GM18861 (cell line): ENCODE measurements around the gene MATR3.
"Not testable (repeated sequence)": the region's sequence is repeated elsewhere in the genome, so short reads cannot be mapped to it uniquely, and the experiment has no call there.

Experiments used
- ATAC-seq: cut with Tn5 transposase; IDR thresholded peaks from one replicate; pipeline ENCODE4 v1.9.1; 2021; ENCODE audit not compliant: unreplicated experiment

The MATR3 gene, protein sequence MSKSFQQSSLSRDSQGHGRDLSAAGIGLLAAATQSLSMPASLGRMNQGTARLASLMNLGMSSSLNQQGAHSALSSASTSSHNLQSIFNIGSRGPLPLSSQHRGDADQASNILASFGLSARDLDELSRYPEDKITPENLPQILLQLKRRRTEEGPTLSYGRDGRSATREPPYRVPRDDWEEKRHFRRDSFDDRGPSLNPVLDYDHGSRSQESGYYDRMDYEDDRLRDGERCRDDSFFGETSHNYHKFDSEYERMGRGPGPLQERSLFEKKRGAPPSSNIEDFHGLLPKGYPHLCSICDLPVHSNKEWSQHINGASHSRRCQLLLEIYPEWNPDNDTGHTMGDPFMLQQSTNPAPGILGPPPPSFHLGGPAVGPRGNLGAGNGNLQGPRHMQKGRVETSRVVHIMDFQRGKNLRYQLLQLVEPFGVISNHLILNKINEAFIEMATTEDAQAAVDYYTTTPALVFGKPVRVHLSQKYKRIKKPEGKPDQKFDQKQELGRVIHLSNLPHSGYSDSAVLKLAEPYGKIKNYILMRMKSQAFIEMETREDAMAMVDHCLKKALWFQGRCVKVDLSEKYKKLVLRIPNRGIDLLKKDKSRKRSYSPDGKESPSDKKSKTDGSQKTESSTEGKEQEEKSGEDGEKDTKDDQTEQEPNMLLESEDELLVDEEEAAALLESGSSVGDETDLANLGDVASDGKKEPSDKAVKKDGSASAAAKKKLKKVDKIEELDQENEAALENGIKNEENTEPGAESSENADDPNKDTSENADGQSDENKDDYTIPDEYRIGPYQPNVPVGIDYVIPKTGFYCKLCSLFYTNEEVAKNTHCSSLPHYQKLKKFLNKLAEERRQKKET

DNA sequence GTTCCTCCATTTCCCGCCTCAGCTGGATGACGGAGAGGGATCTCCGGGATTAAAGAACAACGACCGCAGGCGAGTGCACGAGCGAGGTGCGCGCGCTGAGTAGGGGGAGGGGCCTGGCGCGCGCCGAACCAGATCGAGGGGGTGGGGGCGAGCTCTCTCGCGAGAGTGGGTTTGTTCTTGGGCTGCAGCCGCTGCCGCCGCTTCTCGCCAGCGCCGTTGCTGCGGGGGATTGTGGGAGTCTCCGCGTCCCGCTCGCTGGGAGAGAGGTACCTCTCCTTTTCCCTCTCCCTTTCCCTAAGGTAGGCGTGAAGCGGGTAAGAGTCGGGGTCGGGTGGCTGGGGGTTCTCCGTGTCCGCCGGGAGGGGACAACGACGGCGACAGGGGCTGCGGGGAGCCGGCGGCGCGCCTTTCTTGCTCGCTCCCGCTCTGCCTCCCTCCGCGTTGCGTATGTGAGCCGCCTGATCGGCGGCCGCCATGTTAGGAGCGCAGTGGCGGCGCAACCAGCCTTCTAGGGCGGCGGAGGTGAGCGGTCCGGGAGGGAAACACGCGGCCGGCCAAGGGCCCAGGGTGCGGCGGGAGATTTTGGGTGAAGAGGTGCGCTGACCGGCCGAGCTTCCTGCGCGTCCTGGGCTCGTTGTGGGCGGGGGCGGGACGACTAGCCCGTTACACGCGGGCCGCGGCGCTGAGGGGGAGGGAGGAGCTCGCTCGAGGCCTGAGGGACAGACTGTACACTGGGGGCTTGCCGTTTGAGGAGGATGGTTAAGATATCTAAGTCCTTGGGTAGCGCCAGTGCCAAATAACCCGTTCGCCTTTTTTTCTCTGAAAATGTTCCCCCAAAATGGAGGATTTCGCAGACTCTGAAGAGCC, at the start of gene MATR3:
Gene MATR3 (plus strand): TSS at position 234 of the 867 bp plus-strand sequence. CDS start 13,676 bp downstream, outside the sequence.
- ATAC-seq = peak; percentile 60

DNA sequence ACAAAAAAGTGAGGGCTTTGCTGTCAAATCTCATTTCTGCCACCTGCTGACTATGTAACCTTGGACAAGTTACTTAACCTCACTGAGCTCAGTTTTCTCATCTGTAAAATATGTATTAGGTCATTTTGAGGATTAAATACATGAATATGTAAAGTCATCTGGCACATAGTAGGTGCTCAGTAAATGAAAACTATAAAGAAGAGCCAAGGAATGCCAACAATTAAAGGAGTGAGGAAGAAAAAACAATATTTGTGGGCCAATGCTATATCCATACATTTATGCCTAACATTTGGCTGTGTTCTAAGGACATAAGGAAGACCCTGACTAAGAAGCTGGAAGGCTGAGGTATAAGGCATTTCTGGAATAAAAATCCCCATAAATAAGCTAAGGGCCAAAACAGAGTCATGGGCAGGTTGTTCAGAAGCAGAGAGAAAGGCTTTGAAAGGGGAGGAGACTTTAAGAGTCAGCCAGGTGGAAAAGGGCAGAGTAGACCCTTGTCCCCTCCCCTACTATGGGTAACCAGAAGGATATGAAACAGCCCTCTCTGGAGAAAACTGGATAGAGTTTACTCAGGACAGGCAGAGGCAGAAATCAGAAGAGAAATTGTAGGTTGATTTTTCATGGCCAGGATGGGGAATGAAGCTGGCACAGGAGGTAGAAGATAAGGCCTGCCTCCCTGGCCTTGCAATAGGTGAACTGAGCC, 47.8 kb upstream of the MATR3 start:
- no peak for ATAC-seq

DNA sequence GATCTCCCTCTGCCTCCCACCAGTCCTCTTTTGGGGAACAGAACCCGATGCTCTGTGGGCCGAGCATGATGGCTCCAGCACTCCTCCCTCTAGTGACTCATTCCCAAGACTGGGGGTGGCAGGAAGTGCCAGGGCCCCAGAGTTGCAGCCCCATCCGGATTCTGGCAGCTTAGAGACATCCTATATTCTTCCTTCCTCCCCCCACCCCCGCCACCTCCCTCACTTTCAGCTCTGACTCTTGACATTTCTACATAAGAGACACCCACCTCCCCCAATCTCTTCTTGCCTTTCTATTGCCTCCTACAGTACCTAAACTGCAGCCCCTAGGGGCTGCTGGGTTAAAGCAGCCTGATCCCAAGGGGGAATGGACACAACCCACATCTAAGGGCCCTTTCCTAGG, 47.1 kb upstream of the MATR3 start:
- no peak for ATAC-seq

GRCh38 chr5:139248826-139249453, 44.6 kb upstream of the MATR3 start:
- no peak for ATAC-seq

DNA sequence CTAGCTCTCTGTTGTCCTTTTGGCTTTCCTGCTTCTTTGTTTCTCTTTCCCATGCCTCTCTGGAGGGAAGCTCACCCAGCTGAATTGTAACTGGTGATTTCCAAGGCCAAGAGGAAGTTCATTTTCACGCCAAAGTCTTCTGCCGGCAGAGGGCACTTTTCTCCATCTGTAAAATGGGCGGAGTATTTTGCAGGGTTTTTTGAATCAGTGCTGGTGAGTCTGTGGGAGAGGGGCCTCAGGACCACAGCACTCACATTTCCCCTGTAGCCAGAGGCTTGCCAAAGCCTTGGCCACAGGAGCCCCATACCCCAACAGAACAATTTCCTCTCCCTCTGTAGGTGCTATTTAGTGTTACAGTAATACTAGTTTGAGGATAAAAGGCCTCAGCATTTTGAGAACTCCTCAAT, 42.3 kb upstream of the MATR3 start:
- no peak for ATAC-seq

GRCh38 chr5:139251695-139252288, 41.7 kb upstream of the MATR3 start:
- ATAC-seq = no peak

DNA sequence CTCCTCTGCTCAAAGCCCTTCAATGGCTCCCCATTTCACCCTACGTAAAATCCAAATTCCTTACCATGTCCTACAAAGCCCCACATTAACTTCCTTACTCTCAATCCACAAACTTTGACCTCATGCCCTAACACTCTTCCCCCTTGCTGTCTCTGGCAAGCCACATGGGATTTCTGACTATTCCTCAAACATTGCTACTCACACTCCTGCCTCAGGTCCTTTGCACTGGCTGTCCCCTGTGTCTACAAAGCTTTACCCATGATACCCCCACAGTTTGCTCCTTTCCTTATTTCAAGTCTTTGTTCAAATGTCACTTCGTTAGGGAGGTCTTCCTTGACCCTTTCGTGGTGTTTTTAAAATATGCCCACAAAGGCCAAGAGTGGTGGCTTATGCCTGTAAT, 40.4 kb upstream of the MATR3 start:
- ATAC-seq = no peak

DNA sequence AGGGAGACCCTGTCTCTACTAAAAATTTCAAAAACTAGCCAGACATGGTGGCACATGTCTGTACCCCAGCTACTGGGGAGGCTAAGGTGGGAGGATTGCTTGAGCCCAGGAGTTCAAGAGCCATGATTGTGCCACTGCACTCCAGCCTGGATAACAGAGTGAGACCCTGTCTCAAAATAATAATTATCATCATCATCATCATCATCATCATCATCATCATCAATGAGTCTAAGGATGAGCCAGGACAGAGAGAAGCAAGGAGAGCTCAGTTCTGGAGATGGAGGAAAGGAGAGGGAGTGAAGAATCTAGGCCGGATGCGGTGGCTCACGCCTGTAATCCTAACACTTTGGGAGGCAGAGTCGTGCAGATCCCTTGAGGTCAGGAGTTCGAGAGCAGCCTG, 36.7 kb upstream of the MATR3 start:
- ATAC-seq = no peak

- no peak for ATAC-seq
Measured at GRCh38 chr5:139262059-139262741, 31.3 kb upstream of the MATR3 start.

GRCh38 chr5:139262742-139263445, 30.6 kb upstream of the MATR3 start:
- peak; percentile 76 for ATAC-seq

- no peak for ATAC-seq
Measured at GRCh38 chr5:139263536-139263935, 30.0 kb upstream of the MATR3 start.

DNA sequence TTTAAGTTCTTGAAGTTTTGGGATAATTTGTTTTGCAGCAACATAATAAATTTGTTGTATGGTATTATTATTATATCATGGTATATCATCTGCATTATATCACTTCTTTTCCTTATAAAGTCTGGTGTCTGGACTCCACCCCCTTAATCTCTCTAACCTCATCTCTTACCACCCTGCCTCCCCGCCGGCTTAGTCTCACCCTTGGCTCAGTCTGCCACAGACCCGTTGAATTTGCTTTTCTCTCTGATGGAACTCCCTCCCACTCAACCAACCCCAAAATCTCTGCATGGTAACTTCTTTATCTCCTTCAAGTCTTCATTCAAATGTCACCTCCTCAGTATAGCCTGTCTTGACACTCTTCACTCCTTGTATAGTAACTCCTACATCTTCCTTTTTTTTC, 29.6 kb upstream of the MATR3 start:
- no peak for ATAC-seq

GRCh38 chr5:139265001-139265400, 28.5 kb upstream of the MATR3 start:
- no peak for ATAC-seq

DNA sequence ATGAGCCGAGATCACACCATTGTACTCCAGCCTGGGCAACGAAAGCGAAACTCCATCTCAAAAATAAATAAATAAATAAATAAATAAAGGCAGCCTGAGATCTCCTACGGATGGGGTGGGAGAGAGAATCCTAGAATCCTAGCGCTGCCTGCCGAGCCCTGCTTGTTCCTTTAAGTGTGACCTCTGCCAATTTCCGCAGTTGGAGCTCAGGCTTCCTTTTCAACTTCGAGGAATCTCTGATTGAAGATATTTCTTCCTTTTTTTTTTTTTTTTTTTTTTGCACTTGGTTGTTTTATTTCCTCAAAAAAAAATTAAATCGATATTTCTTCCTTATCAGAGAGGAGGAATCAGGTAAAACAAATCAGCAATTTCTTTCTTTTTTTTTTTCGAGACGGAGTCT, 27.3 kb upstream of the MATR3 start:
- ATAC-seq = no peak

- no peak for ATAC-seq
Measured at GRCh38 chr5:139267481-139267880, 26.1 kb upstream of the MATR3 start.

DNA sequence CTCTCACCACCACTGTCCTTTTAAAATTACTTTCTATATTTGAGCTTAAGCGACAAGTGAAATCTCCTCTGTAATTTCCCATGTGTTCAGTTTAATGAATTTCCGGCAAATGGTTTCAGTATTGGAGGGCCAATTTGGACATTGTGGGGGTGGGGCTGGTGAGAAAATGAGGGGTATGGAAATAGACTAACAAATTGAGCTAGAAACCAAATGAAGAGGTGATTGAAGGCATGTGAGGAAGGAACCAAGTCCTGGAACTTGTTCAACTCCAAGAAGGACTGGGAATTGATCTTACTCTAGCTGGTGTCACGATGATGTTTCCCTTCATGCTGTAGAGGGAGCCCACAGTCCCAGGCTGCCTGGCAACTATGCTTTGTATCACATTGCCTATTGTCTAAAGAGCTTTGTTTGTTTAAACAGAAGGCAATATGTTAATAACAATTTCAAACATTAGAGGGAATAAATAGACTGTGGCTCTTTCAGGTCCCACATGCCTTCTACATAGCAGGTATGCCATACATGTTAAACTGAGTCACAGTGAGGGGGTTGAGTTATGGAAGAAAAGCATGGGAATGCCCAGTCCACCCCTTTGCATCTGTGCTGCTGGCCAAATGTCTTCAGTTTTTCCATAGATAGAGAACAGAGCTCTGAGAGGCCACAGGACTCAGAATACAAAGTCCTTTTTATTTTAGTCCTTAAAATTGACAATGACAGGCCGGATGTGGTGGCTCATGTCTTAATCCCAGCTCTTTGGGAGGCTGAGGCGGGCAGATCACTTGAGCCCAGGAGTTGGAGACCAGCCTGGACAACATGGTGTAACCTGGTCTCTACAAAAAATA, 25.0 kb upstream of the MATR3 start:
- no peak for ATAC-seq

- not testable (repeated sequence) for ATAC-seq
Measured at GRCh38 chr5:139270718-139271117, 22.8 kb upstream of the MATR3 start.
